Tibial nerve (tissue), 4 donors: Measurements from ENCODE around the gene PDPN.

Experiments used
- EP300 ChIP-seq, 2 donors: sonication (generic); formaldehyde crosslinking; IDR thresholded peaks; one replicate each; pipeline ENCODE4 v1.6.1; 2017; ENCODE audit warnings: antibody characterized with exemption in 2 of 2, mild to moderate bottlenecking in 1 of 2
- POLR2A ChIP-seq, 2 donors: fragments of 450-650 bp; IDR thresholded peaks; one replicate each; pipeline ENCODE4 v1.6.1; 2017; ENCODE audit warnings: antibody characterized with exemption in 2 of 2, mild to moderate bottlenecking in 2 of 2, moderate library complexity in 2 of 2
- TF ChIP-seq, protein P1 (sequence below), 5 experiments: fragments of 200-600 bp in 3 of 5; fragments of 450-650 bp in 2 of 5; sonication (generic) in 3 of 5; IDR thresholded peaks; one replicate each; pipeline ENCODE4 v1.5.1; 2016 to 2019; ENCODE audit warnings: antibody characterized with exemption in 5 of 5, mild to moderate bottlenecking in 3 of 5, moderate library complexity in 2 of 5

DNA sequence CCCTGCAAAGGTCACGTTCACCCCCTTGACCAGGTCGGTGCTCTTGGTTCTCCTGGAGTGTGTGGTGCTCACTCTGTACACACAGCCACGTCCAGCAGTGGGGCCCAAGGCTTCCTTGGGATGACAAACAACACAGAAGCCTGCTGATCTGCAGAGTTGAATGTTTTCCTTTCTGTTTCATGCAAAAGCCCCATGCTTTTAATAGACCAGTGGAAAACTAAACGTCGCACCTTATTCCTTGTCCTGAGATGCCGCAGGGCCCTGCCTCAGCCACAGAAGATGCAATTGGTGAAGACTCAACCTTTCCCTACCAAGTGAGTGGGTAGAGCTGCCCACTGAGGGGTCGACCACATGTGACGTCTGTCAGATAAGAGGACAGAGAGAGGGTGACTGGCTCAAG, 5.8 kb upstream of the PDPN start:
- TF ChIP-seq, protein P1, sequence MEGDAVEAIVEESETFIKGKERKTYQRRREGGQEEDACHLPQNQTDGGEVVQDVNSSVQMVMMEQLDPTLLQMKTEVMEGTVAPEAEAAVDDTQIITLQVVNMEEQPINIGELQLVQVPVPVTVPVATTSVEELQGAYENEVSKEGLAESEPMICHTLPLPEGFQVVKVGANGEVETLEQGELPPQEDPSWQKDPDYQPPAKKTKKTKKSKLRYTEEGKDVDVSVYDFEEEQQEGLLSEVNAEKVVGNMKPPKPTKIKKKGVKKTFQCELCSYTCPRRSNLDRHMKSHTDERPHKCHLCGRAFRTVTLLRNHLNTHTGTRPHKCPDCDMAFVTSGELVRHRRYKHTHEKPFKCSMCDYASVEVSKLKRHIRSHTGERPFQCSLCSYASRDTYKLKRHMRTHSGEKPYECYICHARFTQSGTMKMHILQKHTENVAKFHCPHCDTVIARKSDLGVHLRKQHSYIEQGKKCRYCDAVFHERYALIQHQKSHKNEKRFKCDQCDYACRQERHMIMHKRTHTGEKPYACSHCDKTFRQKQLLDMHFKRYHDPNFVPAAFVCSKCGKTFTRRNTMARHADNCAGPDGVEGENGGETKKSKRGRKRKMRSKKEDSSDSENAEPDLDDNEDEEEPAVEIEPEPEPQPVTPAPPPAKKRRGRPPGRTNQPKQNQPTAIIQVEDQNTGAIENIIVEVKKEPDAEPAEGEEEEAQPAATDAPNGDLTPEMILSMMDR (IDR thresholded peaks at IDR 0.05): no peak
- no peak for TF ChIP-seq EP300 (IDR thresholded peaks at IDR 0.05)
- no peak for TF ChIP-seq POLR2A (IDR thresholded peaks at IDR 0.05)
